Measurements from ENCODE around the gene GPATCH2L.

- no peak for TF ChIP-seq SUZ12 (IDR thresholded peaks at IDR 0.05; ENCODE audit: extremely low read depth, insufficient read depth, insufficient read length)
- no peak for TF ChIP-seq YY1 (IDR thresholded peaks at IDR 0.05; ENCODE audit: insufficient read depth, insufficient read length)
- TF ChIP-seq ZNF274 (IDR thresholded peaks at IDR 0.05; ENCODE audit: low read depth, low read length), result no peak
These were observed 84.7 kb downstream of the GPATCH2L start for GRCh38 chr14:76236172-76237130.
